B cell (primary cell): ENCODE data around the gene ACTR6.

Experiments used
- CTCF ChIP-seq: fragments of 200-600 bp; IDR thresholded peaks from one replicate; pipeline ENCODE4 v1.8.0; 2022; ENCODE audit warnings: antibody characterized with exemption, mild to moderate bottlenecking
- EZH2 ChIP-seq: IDR thresholded peaks from 2 replicates; pipeline ENCODE4 v1.6.1; 2012; ENCODE audit warnings: borderline replicate concordance, low read depth, mild to moderate bottlenecking, moderate library complexity, low read length; ENCODE audit not compliant: insufficient read depth, poor library complexity, severe bottlenecking

DNA sequence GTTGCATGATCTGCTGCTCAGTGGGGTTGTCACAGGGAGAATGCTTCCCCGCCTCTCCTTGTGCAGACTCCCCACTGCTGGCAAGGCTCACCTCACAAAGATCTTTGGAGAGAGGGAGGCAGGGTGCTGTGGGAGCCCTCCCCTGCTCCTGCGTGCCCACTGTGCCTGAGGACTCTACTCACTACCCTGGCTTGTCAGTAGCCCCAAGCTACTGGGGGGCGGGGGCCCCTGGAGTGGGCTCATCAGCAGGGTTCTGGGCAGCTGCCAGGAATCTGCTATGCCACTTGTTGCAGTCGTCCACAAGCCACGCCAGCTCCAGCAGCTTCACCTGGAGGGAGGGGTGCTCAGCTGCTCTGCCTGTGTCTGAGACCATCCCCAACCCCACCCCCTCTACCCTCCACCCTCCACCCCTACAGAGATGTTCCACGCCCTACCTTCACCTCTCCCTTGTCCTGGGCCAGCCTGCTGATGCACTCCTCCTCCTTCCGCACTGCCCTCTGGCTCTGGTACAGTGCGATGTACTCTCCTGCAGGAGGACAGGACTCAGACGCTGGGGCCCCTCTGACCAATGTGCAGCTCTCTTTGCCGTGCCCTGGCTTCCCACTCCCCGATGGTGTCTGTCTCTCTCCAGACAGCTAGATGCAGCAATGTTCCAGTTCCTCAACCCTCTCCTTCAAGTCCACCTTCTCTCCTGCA lies 43.7 kb upstream of the ACTR6 start:
- TF ChIP-seq CTCF = no peak
- TF ChIP-seq EZH2 = no peak
